HL-60 (cell line): ENCODE results near the gene PALB2.

Source experiments
- CTCF ChIP-seq: IDR thresholded peaks from one replicate; pipeline ENCODE4 v1.5.1; 2011; ENCODE audit warnings: low read length, control low read depth, inconsistent platforms; ENCODE audit not compliant: insufficient read depth
- GABPA ChIP-seq: IDR thresholded peaks from 2 replicates; pipeline ENCODE4 v1.6.1; 2012; ENCODE audit warnings: low read depth
- REST ChIP-seq: IDR thresholded peaks from 2 replicates; pipeline ENCODE4 v1.6.1; 2012; ENCODE audit warnings: low read depth; ENCODE audit not compliant: insufficient replicate concordance

GRCh38 chr16:23615805-23616204 lies 25.3 kb downstream of the PALB2 start:
- TF ChIP-seq CTCF (no peak), REST (no peak), GABPA (no peak)
